Activated CD8-positive, alpha-beta T cell treated with anti-CD3 and anti-CD28 coated beads for 36 hours (primary cell): ENCODE measurements around the gene NCKAP5L. TPM values are rescaled to one million over a fixed set of nuclear protein-coding genes. Genes with fewer than 3 reads are reported as not detected.
A peak's percentile ranks its signal among the peaks of the same experiment; 100 is the strongest.

Experiments used
- ATAC-seq: fragments of 200-7000 bp; cut with Tn5 transposase; one replicate; pipeline ENCODE4 v1.10.0; 2021; ENCODE audit warnings: mild to moderate bottlenecking, moderate library complexity
- CTCF ChIA-PET: fragments of 350-600 bp; sonication (Branson Sonifier 250); formaldehyde crosslinking; loops from one replicate; lab custom pipeline; 2021; ENCODE audit warnings: antibody characterized with exemption; lab: Charles Lee
- POLR2A ChIA-PET: fragments of 350-600 bp; sonication (Branson Sonifier 250); formaldehyde crosslinking; loops from one replicate; lab custom pipeline; 2021; ENCODE audit warnings: antibody characterized with exemption; lab: Charles Lee
- DNase-seq: peaks from one replicate; pipeline ENCODE4 v3.0.0-alpha.2; 2020
- H3K27ac Mint-ChIP-seq: one replicate; pipeline ENCODE4 v1.8.0; 2021; ENCODE audit warnings: mild to moderate bottlenecking, mixed read lengths
- H3K27me3 Mint-ChIP-seq: one replicate; pipeline ENCODE4 v1.8.0; 2021; ENCODE audit warnings: mixed read lengths
- H3K36me3 Mint-ChIP-seq: one replicate; pipeline ENCODE4 v1.8.0; 2021; ENCODE audit warnings: low read depth, mixed read lengths
- H3K4me1 Mint-ChIP-seq: one replicate; pipeline ENCODE4 v1.8.0; 2021; ENCODE audit warnings: low read depth, mixed read lengths
- H3K4me3 Mint-ChIP-seq: one replicate; pipeline ENCODE4 v1.8.0; 2021; ENCODE audit warnings: mild to moderate bottlenecking, moderate library complexity, mixed read lengths
- H3K9me3 Mint-ChIP-seq: one replicate; pipeline ENCODE4 v1.8.0; 2021; ENCODE audit warnings: mixed read lengths
- intact Hi-C: fragments of 100-400 bp; cut with micrococcal nuclease; formaldehyde crosslinking; loops from one replicate; pipeline ENCODE4 v1.10.0; 2022
- total RNA-seq, 2 experiments: library from RNA; stranded (reverse); gene quantifications; one replicate each; pipeline ENCODE4 v1.2.3, GENCODE V29; 2021
- TF ChIP-seq, protein P1 (sequence below): fragments of 200-600 bp; IDR thresholded peaks from one replicate; pipeline ENCODE4 v1.8.0; 2022; ENCODE audit warnings: antibody characterized with exemption, mild to moderate bottlenecking

The NCKAP5L gene
- total RNA-seq, 2 experiments from 2014 or later, result 5.5 to 5.7 TPM

GRCh38 chr12:49741882-49742620 lies 86.2 kb downstream of the NCKAP5L start:
- H3K36me3 Mint-ChIP-seq, result peaks cover 42% of the 10 kb centered on the region
- TF ChIP-seq, protein P1, sequence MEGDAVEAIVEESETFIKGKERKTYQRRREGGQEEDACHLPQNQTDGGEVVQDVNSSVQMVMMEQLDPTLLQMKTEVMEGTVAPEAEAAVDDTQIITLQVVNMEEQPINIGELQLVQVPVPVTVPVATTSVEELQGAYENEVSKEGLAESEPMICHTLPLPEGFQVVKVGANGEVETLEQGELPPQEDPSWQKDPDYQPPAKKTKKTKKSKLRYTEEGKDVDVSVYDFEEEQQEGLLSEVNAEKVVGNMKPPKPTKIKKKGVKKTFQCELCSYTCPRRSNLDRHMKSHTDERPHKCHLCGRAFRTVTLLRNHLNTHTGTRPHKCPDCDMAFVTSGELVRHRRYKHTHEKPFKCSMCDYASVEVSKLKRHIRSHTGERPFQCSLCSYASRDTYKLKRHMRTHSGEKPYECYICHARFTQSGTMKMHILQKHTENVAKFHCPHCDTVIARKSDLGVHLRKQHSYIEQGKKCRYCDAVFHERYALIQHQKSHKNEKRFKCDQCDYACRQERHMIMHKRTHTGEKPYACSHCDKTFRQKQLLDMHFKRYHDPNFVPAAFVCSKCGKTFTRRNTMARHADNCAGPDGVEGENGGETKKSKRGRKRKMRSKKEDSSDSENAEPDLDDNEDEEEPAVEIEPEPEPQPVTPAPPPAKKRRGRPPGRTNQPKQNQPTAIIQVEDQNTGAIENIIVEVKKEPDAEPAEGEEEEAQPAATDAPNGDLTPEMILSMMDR, result no peak
- intact Hi-C loops, result loop anchor here (1.0 to 2.0 kb wide), 2 partner anchors 8 to 21 kb away; no protein-coding TSS in a partner anchor
- peak overlapping the region; percentile 99 for H3K4me3 Mint-ChIP-seq
- ChIA-PET POLR2A (interaction anchor here (0.7 to 2.3 kb wide), 36 partner anchors 8 to 553 kb away, joined by 3 to 48 read pairs (median 4); partner anchors contain the start of genes BCDIN3D, FMNL3, NCKAP5L and TUBA1A), CTCF (interaction anchor here (0.6 to 8.5 kb wide), 54 partner anchors 8 to 510 kb away, joined by 3 to 104 read pairs (median 5); partner anchors contain the start of genes BCDIN3D, NCKAP5L, PRPF40B and TROAP)
- peaks cover 38% of the 10 kb centered on the region for H3K4me1 Mint-ChIP-seq
- peak overlapping the region; percentile 95 for H3K27ac Mint-ChIP-seq
- no peaks in the 10 kb centered on the region for H3K9me3 Mint-ChIP-seq
- ATAC-seq, result peak; percentile 71
- DNase-seq, result peak; percentile 96
- no peaks in the 10 kb centered on the region for H3K27me3 Mint-ChIP-seq

Other genes with a start within 250 kb of the NCKAP5L start
- gene FAM186B, start 222.8 kb downstream of the NCKAP5L start, total RNA-seq, result not detected
- gene PRPF40B, start 204.9 kb downstream of the NCKAP5L start, total RNA-seq, result 1 to 10 TPM; 4.9 to 5.6 TPM
- gene FMNL3, start 121.0 kb downstream of the NCKAP5L start, total RNA-seq, result 10 to 100 TPM; 22.8 to 23.5 TPM
- 100 to 1,000 TPM; 437 to 443 TPM for gene TMBIM6, start 86.9 kb downstream of the NCKAP5L start, total RNA-seq
- gene BCDIN3D, start 14.7 kb upstream of the NCKAP5L start, total RNA-seq, result 1 to 10 TPM; 5.0 to 5.3 TPM
- under 1 TPM; 0.22 to 0.56 TPM for gene FAIM2, start 75.5 kb upstream of the NCKAP5L start, total RNA-seq
- gene AQP2, start 122.3 kb upstream of the NCKAP5L start, total RNA-seq, result not detected
- gene AQP5, start 133.5 kb upstream of the NCKAP5L start, total RNA-seq, result not detected
- not detected for gene AQP6, start 144.5 kb upstream of the NCKAP5L start, total RNA-seq
- gene RACGAP1, start 197.1 kb upstream of the NCKAP5L start, total RNA-seq, result 100 to 1,000 TPM; 113 to 117 TPM
- gene ASIC1, start 229.2 kb upstream of the NCKAP5L start, total RNA-seq, result 10 to 100 TPM; 14.3 to 17.3 TPM